ENCODE data around the gene TMEM117.

DNA sequence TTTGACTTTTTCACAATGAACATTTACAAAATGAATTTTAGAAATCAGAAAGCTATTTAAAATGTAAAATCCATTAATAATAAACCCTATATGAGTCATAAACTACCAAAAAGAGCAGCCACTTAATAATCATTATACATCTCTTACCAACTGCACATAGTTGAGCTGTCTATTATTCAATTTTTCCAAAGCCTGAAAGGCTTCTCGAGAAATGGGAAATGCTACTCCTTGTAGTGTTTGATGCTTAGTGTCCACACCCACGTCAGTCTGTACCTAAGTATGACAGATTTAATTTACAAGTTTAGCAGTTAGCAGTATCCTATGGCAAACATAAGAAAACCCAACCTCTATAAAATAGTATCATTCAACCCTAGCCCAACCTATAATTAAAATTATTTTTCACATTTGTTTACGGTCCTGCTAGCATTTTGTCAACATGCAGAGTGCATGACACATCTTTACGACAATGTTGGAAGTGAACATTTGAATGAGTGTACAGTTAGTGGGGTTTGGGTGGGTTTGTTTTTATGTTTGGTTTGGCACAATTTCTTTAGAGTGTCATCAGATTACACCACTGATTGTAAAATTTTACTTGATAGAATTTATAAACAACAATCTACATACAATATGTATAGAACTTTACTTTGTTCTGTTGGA is 38.2 kb upstream of the TMEM117 start:
- TF ChIP-seq, protein P1, sequence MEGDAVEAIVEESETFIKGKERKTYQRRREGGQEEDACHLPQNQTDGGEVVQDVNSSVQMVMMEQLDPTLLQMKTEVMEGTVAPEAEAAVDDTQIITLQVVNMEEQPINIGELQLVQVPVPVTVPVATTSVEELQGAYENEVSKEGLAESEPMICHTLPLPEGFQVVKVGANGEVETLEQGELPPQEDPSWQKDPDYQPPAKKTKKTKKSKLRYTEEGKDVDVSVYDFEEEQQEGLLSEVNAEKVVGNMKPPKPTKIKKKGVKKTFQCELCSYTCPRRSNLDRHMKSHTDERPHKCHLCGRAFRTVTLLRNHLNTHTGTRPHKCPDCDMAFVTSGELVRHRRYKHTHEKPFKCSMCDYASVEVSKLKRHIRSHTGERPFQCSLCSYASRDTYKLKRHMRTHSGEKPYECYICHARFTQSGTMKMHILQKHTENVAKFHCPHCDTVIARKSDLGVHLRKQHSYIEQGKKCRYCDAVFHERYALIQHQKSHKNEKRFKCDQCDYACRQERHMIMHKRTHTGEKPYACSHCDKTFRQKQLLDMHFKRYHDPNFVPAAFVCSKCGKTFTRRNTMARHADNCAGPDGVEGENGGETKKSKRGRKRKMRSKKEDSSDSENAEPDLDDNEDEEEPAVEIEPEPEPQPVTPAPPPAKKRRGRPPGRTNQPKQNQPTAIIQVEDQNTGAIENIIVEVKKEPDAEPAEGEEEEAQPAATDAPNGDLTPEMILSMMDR (IDR thresholded peaks at IDR 0.05), result no peak
- TF ChIP-seq EZH2 (IDR thresholded peaks at IDR 0.05; ENCODE audit: borderline replicate concordance, insufficient read depth, low read depth, low read length, poor library complexity, severe bottlenecking), result no peak

Measured in B cell (primary cell).